ENCODE measurements around the gene ZNF385D. TPM values are rescaled to one million over a fixed set of nuclear protein-coding genes. Genes with fewer than 3 reads are reported as not detected.

Gene ZNF385D
- polyA plus RNA-seq, 1 of the 3 experiments (the other 2 are of a cell fraction), result 1.8 TPM

DNA sequence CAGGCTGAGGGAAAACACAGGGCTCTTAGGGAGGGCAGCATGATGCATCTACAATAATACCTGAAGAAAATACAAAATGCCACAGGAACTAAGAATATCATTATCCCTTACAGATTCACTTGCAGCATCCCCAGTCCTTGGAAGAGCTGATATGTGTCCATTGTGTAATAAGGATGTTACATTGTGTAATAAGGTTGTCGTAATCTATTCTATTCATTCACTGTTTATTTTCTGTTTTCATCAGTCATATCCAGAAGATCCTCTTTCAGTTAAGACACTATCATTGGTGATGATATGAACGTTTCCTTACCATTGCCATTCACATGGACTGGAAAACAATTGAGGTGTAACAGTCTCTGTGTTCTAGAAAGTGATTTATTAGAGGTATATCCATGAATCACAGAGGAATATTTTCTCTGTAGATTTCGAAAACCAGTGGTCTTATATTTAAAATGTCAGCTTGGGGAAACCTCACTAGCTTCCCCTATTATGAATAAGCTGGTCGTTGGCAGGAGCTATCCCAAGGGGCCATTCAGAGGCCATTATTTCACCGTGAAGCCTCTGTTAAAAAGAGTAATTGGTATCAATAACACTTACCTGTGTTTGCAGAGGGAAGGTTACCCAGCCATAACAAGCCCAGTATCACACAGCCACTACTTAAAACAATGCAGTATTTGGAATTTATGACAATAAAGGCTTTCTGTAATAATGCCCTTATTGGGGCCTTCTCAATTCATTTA, 241.1 kb downstream of the ZNF385D start:
- no peak overlapping the region for H3K27ac ChIP-seq (ENCODE audit: low read depth in 2 of 2, low read length in 1 of 2)
- no peaks in the 10 kb centered on the region for H3K9me2 ChIP-seq
- no peak for DNase-seq
- H3K9me3 ChIP-seq, result no peaks in the 10 kb centered on the region
- H4K20me1 ChIP-seq (ENCODE audit: insufficient read depth), result no peaks in the 10 kb centered on the region
- CTCF ChIA-PET, result no interaction called here
- H3K27me3 ChIP-seq (ENCODE audit: insufficient read depth), result no peaks in the 10 kb centered on the region
- no peak overlapping the region for H3K4me3 ChIP-seq (ENCODE audit: low read depth in 2 of 2, low read length in 1 of 2)
- 32% methylated on average over 5 of the region's 5 CpGs for WGBS (ENCODE audit: low lambda C conversion rate)
- H3F3A ChIP-seq (replicated peaks; ENCODE audit: insufficient read depth), result no peaks in the 10 kb centered on the region
- no peaks in the 10 kb centered on the region for H3K4me1 ChIP-seq (ENCODE audit: control insufficient read depth in 1 of 2, insufficient read depth in 2 of 2, low read depth in 1 of 2, low read length in 1 of 2)
- TF ChIP-seq FOSL2 (IDR thresholded peaks at IDR 0.05; ENCODE audit: borderline replicate concordance, low read depth) (no peak), MEF2A (IDR thresholded peaks at IDR 0.05; ENCODE audit: borderline replicate concordance, low read depth) (no peak), RCOR1 (IDR thresholded peaks at IDR 0.05; ENCODE audit: low read length) (no peak), FOXM1 (IDR thresholded peaks at IDR 0.05; ENCODE audit: low read depth) (no peak), ELF1 (IDR thresholded peaks at IDR 0.05) (no peak), RAD21 (IDR thresholded peaks at IDR 0.05; ENCODE audit: low read length) (no peak), RFX5 (IDR thresholded peaks at IDR 0.05; ENCODE audit: low read length) (no peak)
- TF ChIP-seq, protein P1, sequence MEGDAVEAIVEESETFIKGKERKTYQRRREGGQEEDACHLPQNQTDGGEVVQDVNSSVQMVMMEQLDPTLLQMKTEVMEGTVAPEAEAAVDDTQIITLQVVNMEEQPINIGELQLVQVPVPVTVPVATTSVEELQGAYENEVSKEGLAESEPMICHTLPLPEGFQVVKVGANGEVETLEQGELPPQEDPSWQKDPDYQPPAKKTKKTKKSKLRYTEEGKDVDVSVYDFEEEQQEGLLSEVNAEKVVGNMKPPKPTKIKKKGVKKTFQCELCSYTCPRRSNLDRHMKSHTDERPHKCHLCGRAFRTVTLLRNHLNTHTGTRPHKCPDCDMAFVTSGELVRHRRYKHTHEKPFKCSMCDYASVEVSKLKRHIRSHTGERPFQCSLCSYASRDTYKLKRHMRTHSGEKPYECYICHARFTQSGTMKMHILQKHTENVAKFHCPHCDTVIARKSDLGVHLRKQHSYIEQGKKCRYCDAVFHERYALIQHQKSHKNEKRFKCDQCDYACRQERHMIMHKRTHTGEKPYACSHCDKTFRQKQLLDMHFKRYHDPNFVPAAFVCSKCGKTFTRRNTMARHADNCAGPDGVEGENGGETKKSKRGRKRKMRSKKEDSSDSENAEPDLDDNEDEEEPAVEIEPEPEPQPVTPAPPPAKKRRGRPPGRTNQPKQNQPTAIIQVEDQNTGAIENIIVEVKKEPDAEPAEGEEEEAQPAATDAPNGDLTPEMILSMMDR (IDR thresholded peaks at IDR 0.05), result no peak
- TF ChIP-seq, protein P2, sequence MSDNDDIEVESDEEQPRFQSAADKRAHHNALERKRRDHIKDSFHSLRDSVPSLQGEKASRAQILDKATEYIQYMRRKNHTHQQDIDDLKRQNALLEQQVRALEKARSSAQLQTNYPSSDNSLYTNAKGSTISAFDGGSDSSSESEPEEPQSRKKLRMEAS (IDR thresholded peaks at IDR 0.05; ENCODE audit: low read depth), result no peak
- TF ChIP-seq, protein P3, sequence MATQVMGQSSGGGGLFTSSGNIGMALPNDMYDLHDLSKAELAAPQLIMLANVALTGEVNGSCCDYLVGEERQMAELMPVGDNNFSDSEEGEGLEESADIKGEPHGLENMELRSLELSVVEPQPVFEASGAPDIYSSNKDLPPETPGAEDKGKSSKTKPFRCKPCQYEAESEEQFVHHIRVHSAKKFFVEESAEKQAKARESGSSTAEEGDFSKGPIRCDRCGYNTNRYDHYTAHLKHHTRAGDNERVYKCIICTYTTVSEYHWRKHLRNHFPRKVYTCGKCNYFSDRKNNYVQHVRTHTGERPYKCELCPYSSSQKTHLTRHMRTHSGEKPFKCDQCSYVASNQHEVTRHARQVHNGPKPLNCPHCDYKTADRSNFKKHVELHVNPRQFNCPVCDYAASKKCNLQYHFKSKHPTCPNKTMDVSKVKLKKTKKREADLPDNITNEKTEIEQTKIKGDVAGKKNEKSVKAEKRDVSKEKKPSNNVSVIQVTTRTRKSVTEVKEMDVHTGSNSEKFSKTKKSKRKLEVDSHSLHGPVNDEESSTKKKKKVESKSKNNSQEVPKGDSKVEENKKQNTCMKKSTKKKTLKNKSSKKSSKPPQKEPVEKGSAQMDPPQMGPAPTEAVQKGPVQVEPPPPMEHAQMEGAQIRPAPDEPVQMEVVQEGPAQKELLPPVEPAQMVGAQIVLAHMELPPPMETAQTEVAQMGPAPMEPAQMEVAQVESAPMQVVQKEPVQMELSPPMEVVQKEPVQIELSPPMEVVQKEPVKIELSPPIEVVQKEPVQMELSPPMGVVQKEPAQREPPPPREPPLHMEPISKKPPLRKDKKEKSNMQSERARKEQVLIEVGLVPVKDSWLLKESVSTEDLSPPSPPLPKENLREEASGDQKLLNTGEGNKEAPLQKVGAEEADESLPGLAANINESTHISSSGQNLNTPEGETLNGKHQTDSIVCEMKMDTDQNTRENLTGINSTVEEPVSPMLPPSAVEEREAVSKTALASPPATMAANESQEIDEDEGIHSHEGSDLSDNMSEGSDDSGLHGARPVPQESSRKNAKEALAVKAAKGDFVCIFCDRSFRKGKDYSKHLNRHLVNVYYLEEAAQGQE (IDR thresholded peaks at IDR 0.05; ENCODE audit: low read depth, low read length), result no peak
- TF ChIP-seq, protein P4, sequence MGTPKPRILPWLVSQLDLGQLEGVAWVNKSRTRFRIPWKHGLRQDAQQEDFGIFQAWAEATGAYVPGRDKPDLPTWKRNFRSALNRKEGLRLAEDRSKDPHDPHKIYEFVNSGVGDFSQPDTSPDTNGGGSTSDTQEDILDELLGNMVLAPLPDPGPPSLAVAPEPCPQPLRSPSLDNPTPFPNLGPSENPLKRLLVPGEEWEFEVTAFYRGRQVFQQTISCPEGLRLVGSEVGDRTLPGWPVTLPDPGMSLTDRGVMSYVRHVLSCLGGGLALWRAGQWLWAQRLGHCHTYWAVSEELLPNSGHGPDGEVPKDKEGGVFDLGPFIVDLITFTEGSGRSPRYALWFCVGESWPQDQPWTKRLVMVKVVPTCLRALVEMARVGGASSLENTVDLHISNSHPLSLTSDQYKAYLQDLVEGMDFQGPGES (IDR thresholded peaks at IDR 0.05; ENCODE audit: low read depth, low read length), result no peak
- no peak overlapping the region for H3K4me2 ChIP-seq
- no peak overlapping the region for H3K9ac ChIP-seq
- POLR2A ChIA-PET, result no interaction called here
- no peak overlapping the region for H2AFZ ChIP-seq (ENCODE audit: low read depth)
- no peaks in the 10 kb centered on the region for H3K79me2 ChIP-seq (ENCODE audit: insufficient read depth)
- no peaks in the 10 kb centered on the region for H3K36me3 ChIP-seq (replicated peaks in 1 of 2; ENCODE audit: control insufficient read depth in 1 of 2, insufficient read depth in 2 of 2, low read length in 1 of 2)

Data from SK-N-SH (cell line).